ENCODE results near the gene SEMA4F. TPM values are rescaled to one million over a fixed set of nuclear protein-coding genes. Genes with fewer than 3 reads are reported as not detected.
"Not testable (repeated sequence)": the region's sequence is repeated elsewhere in the genome, so short reads cannot be mapped to it uniquely, and the experiment has no call there.

SEMA4F gene, protein sequence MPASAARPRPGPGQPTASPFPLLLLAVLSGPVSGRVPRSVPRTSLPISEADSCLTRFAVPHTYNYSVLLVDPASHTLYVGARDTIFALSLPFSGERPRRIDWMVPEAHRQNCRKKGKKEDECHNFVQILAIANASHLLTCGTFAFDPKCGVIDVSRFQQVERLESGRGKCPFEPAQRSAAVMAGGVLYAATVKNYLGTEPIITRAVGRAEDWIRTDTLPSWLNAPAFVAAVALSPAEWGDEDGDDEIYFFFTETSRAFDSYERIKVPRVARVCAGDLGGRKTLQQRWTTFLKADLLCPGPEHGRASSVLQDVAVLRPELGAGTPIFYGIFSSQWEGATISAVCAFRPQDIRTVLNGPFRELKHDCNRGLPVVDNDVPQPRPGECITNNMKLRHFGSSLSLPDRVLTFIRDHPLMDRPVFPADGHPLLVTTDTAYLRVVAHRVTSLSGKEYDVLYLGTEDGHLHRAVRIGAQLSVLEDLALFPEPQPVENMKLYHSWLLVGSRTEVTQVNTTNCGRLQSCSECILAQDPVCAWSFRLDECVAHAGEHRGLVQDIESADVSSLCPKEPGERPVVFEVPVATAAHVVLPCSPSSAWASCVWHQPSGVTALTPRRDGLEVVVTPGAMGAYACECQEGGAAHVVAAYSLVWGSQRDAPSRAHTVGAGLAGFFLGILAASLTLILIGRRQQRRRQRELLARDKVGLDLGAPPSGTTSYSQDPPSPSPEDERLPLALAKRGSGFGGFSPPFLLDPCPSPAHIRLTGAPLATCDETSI
- 11.6 and 12.7 TPM in 2 replicates for total RNA-seq (2014; rRNA removed; shearing (Covaris generic))
- polyA plus RNA-seq (2015; cell fraction: cytosol; rRNA removed), result 11.9 and 13.8 TPM in 2 replicates
- polyA plus RNA-seq (2015; cell fraction: nucleus; rRNA removed), result 17.7 and 25.1 TPM in 2 replicates

DNA sequence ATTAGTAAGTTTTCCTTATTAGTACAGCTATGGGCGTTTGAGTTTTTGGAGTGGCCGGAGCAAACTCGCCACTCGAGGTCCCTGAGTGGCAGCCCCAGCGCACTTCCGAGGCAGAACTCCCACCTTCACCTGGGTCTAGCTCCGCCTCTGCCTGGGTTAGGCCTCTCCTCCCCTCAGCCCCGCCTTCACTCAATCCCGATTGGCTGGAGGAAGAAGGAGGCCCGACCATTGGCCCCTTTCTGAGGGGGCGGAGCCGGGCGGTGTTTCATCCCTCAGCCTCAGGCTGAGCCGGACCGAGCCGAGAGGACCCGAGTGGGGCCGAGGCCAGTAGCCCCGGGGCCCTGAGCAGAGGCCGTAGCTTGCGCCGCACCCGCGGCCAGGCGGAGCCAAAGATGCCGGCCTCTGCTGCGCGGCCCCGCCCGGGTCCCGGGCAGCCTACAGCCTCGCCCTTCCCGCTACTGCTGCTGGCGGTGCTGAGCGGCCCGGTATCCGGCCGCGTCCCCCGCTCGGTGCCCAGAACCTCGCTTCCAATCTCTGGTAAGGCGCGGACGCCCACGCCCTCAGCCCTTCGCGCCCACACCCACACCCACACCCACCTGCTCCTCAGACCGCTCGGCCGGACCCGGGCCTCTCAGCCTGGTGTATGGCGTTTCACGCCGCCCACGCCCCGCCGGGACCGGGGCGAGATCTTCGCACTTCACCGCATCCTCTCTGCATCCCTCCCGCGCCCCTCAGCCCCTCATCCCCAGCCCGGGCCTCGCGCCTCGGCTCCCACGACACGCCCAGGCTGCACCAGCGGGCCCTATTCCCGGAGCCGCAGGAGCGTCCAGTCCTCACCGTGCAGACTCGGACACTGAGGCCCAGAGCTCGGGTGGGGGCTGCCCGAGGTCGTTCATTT lies at the start of gene SEMA4F:
TSS of gene SEMA4F (plus strand) at position 263 of the 898 bp plus-strand sequence. CDS start at position 393, 130 bp downstream.
- peak; percentile 97 for DNase-seq (ENCODE audit: low read depth)

- no peak for DNase-seq (ENCODE audit: low read depth)
These were observed 47.1 kb upstream of the SEMA4F start for GRCh38 chr2:74606927-74607326.

DNA sequence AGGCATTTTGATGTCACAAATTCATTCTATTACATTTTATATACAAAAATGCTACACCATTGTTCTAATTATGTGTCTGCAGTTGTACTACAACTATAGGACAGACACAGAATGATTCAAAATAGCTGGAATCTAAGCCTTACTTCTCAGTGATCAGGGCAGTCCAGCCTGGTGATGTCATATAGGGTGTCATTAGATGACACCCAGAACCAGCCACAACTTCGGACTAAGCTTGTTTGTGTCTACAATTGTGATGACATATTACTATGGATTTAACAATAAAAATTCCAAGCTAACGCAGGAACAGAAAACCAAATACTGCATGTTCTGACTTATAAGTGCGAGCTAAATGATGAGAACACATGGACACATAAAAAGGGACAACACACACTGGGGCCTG lies 36.9 kb upstream of the SEMA4F start:
- DNase-seq (ENCODE audit: low read depth), result no peak

GRCh38 chr2:74618410-74619083 lies 35.5 kb upstream of the SEMA4F start:
- no peak for DNase-seq (ENCODE audit: low read depth)

DNA sequence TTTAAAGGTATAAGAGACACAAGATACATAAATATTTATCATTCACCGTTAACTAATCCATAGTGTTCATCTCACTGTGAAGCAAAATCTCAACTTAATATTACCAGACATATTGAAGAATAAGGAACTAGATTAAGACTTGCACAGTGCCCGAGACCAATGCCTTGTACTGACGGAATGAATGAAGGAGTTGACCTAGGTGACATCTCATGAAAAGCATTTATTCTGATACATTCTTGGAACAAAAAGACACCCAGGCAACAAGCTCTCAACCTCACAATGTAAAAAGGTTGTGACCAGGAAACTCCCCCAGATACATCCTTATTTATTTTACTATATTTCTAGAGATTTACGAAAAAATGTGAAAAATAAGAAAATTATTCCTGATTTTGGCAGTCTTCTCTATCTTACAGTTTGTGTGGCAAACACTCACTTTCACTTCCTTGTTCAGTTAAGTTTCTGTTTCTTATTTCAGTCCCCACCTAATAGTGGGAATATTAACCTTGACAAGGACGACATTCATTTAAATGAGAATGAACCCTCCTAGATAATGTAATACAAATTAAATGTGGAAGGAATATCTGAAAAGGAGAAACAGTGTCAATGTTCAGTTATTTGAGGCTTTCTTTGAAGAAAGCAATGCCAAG lies 34.3 kb upstream of the SEMA4F start:
- DNase-seq (ENCODE audit: low read depth), result no peak

DNA sequence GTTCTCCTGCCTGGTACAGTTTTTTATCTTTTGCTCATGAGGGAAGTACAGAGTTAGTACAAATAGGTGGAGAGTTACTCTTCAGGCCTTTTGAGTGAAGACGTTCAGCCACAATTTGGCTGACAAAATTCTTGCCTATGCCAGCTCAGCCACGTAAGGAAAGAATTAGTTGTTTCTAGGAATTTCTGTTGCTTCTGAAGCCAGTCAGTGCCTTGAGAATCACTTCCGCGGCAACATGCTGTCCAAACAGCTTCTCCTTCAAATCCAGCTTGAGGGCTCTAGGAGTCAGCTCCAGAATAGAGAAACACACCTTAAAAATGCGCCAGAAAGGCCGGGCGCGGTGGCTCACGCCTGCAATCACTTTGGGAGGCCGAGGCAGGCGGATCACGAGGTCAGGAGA lies 33.4 kb upstream of the SEMA4F start:
- DNase-seq (ENCODE audit: low read depth), result no peak

GRCh38 chr2:74625658-74626425 lies 28.2 kb upstream of the SEMA4F start:
- peak; percentile 20 for DNase-seq (ENCODE audit: low read depth)

DNA sequence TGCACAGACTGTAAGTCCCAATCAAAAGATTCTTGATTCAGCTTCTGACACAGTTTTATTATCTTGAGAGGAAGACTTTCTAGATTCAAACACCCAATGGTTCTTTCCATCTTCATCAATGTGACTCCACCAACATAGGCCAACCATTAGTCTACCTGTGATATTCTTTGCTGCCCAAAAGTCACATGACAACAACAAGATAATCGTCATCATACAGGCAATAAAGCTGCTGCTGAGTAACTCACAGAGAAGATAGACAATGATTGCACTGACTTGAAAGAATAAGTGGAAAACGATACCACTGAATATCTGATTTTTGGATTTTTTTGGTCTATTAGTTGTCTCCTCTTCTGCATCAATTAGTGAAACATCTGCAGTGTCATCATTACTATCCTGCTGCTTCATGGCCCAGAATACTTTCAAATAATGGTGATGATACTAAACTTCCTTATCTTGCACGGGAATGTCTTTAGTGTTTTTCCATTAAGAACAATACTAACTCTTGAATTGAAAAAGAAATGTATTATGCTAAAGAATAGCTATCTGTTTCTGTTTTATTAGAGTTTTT lies 25.4 kb upstream of the SEMA4F start:
- no peak for DNase-seq (ENCODE audit: low read depth)

DNA sequence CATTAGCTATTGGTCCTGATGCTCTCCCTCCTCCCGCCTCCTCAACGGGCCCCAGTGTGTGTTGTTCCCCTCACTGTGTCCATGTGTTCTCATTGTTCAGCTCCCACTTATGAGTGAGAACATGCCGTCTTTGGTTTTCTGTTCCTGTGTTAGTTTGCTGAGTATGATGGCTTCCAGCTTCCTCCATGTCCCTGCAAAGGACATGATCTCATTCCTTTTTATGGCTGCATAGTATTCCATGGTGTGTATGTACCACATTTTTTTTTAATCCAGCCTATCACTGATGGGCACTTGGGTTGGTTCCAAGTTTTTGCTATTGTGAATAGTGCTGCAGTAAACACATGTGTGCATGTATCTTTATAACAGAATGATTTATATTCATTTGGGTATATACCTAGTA lies 23.6 kb upstream of the SEMA4F start:
- not testable (repeated sequence) for DNase-seq (ENCODE audit: low read depth)

DNA sequence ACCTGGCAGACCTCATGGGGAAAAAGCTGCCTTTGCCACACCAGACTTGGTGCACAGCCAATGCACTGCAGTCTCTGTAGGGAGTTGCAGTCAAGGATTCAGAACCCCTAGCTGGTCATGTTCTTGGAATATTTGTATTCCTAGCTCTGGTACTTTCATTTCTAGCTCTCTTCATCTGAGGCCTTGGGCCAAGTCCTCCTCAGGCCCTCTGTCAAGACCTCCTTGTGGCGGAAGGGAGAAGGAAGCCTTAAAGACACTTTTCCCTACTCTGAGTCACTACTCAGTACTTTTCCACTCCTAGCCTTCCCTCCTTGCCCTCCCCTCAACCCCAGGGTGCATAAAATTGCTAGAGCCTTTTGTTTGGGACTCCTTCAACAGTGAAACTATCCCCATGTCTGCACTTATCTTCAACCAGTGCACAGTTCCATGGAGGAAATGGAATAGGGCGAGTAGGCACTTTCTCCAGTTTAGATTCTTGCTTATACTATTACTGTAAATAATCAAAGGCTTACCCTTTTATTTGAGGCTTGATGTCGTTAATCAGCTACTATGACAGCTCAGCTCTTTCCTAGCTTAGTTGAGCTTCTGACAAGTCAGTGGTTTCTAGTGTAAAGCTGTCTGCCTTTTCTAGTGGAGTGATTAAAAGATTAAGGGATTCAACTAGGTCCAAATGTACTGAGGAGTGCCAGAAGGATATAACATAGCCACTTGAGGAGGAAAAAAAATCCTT lies 21.7 kb upstream of the SEMA4F start:
- DNase-seq (ENCODE audit: low read depth), result peak; percentile 83

DNA sequence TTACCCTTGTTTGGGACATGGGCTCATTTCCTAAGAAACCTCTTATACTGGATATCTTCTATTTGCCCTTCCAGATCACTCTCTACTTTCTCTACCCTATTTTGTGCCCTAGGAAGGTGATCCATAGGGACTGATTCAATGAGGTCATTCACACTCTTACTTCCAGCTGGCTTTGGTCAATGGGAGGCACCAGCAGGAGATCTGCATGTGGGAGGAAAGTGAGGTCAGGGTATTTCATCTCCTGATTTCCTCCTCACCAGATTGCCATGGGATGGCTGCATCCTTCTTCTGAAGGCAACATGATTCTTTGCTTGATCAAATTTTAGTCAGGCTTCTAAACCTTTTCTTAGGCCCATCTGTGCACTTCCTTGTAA lies 21.1 kb upstream of the SEMA4F start:
- DNase-seq (ENCODE audit: low read depth), result peak; percentile 14

- no peak for DNase-seq (ENCODE audit: low read depth)
These were observed 14.5 kb upstream of the SEMA4F start for GRCh38 chr2:74639550-74639949.

- DNase-seq (ENCODE audit: low read depth), result no peak
These were observed 8.7 kb upstream of the SEMA4F start for GRCh38 chr2:74645344-74645743.

- DNase-seq (ENCODE audit: low read depth), result no peak
These were observed 7.8 kb upstream of the SEMA4F start for GRCh38 chr2:74646201-74646600.

DNA sequence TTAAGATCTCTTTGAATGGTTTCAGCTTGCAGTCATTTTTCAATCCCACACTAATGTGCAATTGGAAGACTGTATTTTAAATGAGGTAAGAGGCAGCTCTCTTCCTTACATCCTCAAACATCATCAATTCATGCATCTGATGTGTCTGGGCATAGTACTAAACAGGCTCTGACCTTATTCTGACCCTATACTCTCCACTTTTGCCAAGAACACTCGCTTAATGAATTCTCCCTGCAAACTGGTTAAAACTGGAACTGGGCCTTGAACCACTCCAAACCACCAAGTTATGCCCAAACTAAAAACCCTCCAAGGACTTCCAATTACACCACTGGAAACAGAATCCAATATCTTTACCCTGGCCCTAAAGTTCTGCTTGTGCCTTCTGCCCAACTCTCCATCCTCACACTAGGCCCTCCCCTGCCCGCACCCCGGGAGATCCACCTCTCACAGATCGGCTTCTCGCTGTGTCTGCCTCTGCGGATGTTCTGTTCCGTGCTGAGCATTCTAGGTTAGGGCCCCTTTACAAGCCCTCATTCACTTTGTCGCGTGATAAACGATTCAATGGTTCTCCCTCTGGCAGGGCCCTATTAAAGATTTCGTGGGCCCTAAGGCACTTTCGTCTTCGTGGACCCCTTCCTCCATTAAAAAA lies 7.1 kb upstream of the SEMA4F start:
- DNase-seq (ENCODE audit: low read depth), result no peak

GRCh38 chr2:74648009-74648443 lies 6.0 kb upstream of the SEMA4F start, which contains the start of gene M1AP:
M1AP (minus strand) TSS chr2:74648330; CDS start chr2:74640275, 8,055 bp downstream.
- no peak for DNase-seq (ENCODE audit: low read depth)

- DNase-seq (ENCODE audit: low read depth), result no peak
These were observed 460 bp upstream of the SEMA4F start for GRCh38 chr2:74653589-74653984.

- DNase-seq (ENCODE audit: low read depth), result no peak
These were observed 1.5 kb downstream of the SEMA4F start for GRCh38 chr2:74655579-74655978.
